ENCODE data around the gene ATP9A. TPM values are rescaled to one million over a fixed set of nuclear protein-coding genes. Genes with fewer than 3 reads are reported as not detected.
"Not testable (repeated sequence)": the region's sequence is repeated elsewhere in the genome, so short reads cannot be mapped to it uniquely, and the experiment has no call there.

Gene ATP9A
- total and polyA plus RNA-seq, 2 donors from 2014 or later: 7.1 to 40.2 TPM

GRCh38 chr20:51745804-51746203, 22.4 kb downstream of the ATP9A start:
- H3K36me3 ChIP-seq (ENCODE audit: control insufficient read depth in 2 of 3, insufficient read depth in 3 of 3, low read length in 3 of 3): no peaks in the 10 kb centered on the region
- no peaks in the 10 kb centered on the region for H3K27me3 ChIP-seq (ENCODE audit: control insufficient read depth, insufficient read depth, low read length)
- H3K27ac ChIP-seq (ENCODE audit: low read depth in 2 of 2, low read length in 2 of 2): no peak overlapping the region
- H3K9ac ChIP-seq (ENCODE audit: low read length in 3 of 3): no peak overlapping the region
- no peak overlapping the region for H3K4me3 ChIP-seq (ENCODE audit: low read length in 3 of 3)
- DNase-seq: no peak
- intact Hi-C loops (cut with DNase I): no loop called here
- no peaks in the 10 kb centered on the region for H3K9me3 ChIP-seq (ENCODE audit: control insufficient read depth in 2 of 3, insufficient read depth in 1 of 3, low read length in 3 of 3)
- FAIRE-seq: no peak
- H3K4me1 ChIP-seq (ENCODE audit: control insufficient read depth in 2 of 3, insufficient read depth in 2 of 3, low read depth in 1 of 3, low read length in 3 of 3): peaks cover 0 to 12% (median 2%) of the 10 kb centered on the region in 3 donors
- TF ChIP-seq CTCF (IDR thresholded peaks at IDR 0.05; ENCODE audit: borderline replicate concordance, extremely low read depth, insufficient read depth): no peak

DNA sequence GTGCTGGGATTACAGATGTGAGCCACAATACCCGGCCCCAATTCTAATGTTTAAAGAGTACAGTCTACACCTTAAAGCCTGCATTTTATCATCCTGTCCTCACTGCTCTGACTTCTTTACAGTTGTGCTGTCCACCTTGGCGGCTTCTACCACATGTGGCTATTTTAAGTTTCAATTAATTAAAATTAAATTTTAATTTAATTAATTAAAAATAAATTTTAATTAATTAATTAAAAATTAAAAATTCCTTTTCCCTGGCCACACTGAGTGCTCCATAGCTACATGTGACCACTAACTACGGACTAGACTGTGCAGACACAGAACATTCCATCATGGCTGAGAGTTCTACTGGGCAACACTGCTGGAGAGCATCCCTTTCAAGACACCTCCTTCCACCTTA, 27.4 kb downstream of the ATP9A start:
- Histone ChIP-seq H3K27ac (ENCODE audit: low read depth in 2 of 2, low read length in 2 of 2) (no peak overlapping the region), H3K4me3 (ENCODE audit: low read length in 3 of 3) (no peak overlapping the region), H3K4me1 (ENCODE audit: control insufficient read depth in 2 of 3, insufficient read depth in 2 of 3, low read depth in 1 of 3, low read length in 3 of 3) (peaks cover 0 to 4% (median 0%) of the 10 kb centered on the region in 3 donors), H3K36me3 (ENCODE audit: control insufficient read depth in 2 of 3, insufficient read depth in 3 of 3, low read length in 3 of 3) (no peaks in the 10 kb centered on the region), H3K27me3 (ENCODE audit: control insufficient read depth, insufficient read depth, low read length) (no peaks in the 10 kb centered on the region), H3K9me3 (ENCODE audit: control insufficient read depth in 2 of 3, insufficient read depth in 1 of 3, low read length in 3 of 3) (no peaks in the 10 kb centered on the region), H3K9ac (ENCODE audit: low read length in 3 of 3) (no peak overlapping the region)
- FAIRE-seq: no peak
- no peak for TF ChIP-seq CTCF (IDR thresholded peaks at IDR 0.05; ENCODE audit: borderline replicate concordance, extremely low read depth, insufficient read depth)
- DNase-seq: no peak
- intact Hi-C loops (cut with DNase I): no loop called here

DNA sequence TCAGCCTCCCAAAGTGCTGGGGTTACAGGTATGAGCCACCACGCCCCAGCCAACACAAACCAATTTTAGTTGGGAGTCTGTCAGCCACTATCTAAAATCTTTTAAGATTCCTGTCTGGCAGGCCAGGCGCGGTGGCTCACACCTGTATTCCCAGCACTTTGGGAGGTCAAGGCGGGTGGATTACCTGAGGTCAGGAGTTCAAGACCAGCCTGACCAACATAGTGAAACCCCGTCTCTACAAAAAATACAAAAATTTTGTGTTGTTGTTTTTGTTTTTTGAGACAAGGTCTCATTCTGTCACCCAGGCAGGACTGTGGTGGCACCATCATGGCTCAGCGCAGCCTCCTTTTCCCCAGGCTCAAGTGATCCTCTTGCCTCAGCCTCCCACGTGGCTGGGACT, 27.9 kb downstream of the ATP9A start:
- FAIRE-seq; DNase-seq; intact Hi-C loops (cut with DNase I); H3K27me3 ChIP-seq (ENCODE audit: control insufficient read depth, insufficient read depth, low read length); H3K9ac ChIP-seq (ENCODE audit: low read length in 3 of 3); H3K4me3 ChIP-seq (ENCODE audit: low read length in 3 of 3); H3K4me1 ChIP-seq (ENCODE audit: control insufficient read depth in 2 of 3, insufficient read depth in 2 of 3, low read depth in 1 of 3, low read length in 3 of 3); H3K27ac ChIP-seq (ENCODE audit: low read depth in 2 of 2, low read length in 2 of 2); H3K9me3 ChIP-seq (ENCODE audit: control insufficient read depth in 2 of 3, insufficient read depth in 1 of 3, low read length in 3 of 3); H3K36me3 ChIP-seq (ENCODE audit: control insufficient read depth in 2 of 3, insufficient read depth in 3 of 3, low read length in 3 of 3): not testable (repeated sequence)

DNA sequence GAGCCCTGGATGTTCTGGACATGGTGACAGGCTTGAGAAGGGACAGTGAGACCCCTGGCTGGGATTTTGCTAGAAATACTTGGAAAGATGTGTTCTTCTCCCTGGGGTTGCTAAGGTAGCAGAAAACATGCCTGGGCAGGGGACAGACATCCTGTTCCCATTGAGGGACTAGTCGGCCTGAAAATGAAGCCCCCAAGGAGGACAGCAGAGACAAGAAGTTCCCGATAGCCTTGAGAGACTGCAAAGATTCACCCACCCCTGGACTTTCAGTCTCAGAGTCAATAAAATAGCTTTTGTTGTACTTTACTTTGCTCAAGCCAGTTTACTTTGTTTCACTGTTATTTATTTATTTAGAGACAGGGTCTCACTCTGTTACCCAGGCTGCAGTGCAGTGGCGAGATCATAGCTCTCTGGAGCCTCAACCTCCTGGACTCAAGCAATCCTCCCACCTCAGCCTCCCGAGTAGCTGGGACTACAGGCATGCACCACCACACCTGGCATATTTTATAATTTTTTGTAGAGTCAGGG, 28.4 kb downstream of the ATP9A start:
- DNase-seq (no peak), FAIRE-seq (no peak)
- Histone ChIP-seq H3K9ac (ENCODE audit: low read length in 3 of 3) (no peak overlapping the region), H3K4me1 (ENCODE audit: control insufficient read depth in 2 of 3, insufficient read depth in 2 of 3, low read depth in 1 of 3, low read length in 3 of 3) (peaks cover 0 to 4% (median 0%) of the 10 kb centered on the region in 3 donors), H3K27ac (ENCODE audit: low read depth in 2 of 2, low read length in 2 of 2) (no peak overlapping the region), H3K27me3 (ENCODE audit: control insufficient read depth, insufficient read depth, low read length) (no peaks in the 10 kb centered on the region), H3K36me3 (ENCODE audit: control insufficient read depth in 2 of 3, insufficient read depth in 3 of 3, low read length in 3 of 3) (no peaks in the 10 kb centered on the region), H3K4me3 (ENCODE audit: low read length in 3 of 3) (no peak overlapping the region), H3K9me3 (ENCODE audit: control insufficient read depth in 2 of 3, insufficient read depth in 1 of 3, low read length in 3 of 3) (no peaks in the 10 kb centered on the region)
- no peak for TF ChIP-seq CTCF (IDR thresholded peaks at IDR 0.05; ENCODE audit: borderline replicate concordance, extremely low read depth, insufficient read depth)
- intact Hi-C loops (cut with DNase I): no loop called here

All from kidney (tissue), 14 donors.